ENCODE results near the gene GAPDHS.

DNA sequence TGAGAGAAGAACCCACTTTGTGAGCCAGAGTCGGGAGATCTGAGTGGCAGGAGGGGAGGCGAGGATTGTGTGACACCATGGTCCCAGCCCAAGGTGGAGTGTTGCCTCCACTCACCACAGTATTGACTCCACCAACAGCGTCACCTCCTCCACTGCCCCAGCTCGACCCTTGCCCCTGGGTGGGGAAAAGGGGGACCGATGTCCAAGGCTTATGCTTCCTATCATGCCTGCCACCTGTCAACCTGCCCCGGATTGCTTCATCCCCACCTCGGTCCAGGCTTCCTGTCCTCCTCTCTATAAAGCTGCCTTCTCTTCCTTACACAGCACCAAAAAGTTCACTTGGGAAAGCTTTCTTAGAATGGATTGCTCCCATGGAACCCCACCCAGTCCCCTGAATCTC is 27.2 kb upstream of the GAPDHS start:
- TF ChIP-seq, protein P1, sequence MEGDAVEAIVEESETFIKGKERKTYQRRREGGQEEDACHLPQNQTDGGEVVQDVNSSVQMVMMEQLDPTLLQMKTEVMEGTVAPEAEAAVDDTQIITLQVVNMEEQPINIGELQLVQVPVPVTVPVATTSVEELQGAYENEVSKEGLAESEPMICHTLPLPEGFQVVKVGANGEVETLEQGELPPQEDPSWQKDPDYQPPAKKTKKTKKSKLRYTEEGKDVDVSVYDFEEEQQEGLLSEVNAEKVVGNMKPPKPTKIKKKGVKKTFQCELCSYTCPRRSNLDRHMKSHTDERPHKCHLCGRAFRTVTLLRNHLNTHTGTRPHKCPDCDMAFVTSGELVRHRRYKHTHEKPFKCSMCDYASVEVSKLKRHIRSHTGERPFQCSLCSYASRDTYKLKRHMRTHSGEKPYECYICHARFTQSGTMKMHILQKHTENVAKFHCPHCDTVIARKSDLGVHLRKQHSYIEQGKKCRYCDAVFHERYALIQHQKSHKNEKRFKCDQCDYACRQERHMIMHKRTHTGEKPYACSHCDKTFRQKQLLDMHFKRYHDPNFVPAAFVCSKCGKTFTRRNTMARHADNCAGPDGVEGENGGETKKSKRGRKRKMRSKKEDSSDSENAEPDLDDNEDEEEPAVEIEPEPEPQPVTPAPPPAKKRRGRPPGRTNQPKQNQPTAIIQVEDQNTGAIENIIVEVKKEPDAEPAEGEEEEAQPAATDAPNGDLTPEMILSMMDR (conservative IDR thresholded peaks at IDR 0.05) = no peak
- no peak for TF ChIP-seq ZFX (IDR thresholded peaks at IDR 0.05)
